H9 (cell line): Measurements from ENCODE around the gene CPLX1. TPM values are rescaled to one million over a fixed set of nuclear protein-coding genes. Genes with fewer than 3 reads are reported as not detected.

Experiments
- DNase-seq: peaks from one replicate; pipeline ENCODE4 v3.0.0-alpha.2; 2017
- H2AFZ ChIP-seq: one replicate; pipeline ENCODE4 v1.6.1; 2013; ENCODE audit warnings: mild to moderate bottlenecking, low read length, control low read depth, moderate library complexity
- H2AK5ac ChIP-seq: 2 replicates; pipeline ENCODE4 v1.6.1; 2013; ENCODE audit warnings: low read length, control low read depth, mixed read lengths; ENCODE audit not compliant: insufficient read length
- H2BK120ac ChIP-seq: one replicate; pipeline ENCODE4 v1.6.1; 2013; ENCODE audit warnings: low read depth, mild to moderate bottlenecking, low read length, control low read depth, inconsistent platforms; ENCODE audit not compliant: poor library complexity, severe bottlenecking
- H2BK12ac ChIP-seq: 2 replicates; pipeline ENCODE4 v1.6.1; 2013; ENCODE audit warnings: low read length, control low read depth, mixed read lengths, low read depth; ENCODE audit not compliant: insufficient read length
- H2BK15ac ChIP-seq: 2 replicates; pipeline ENCODE4 v1.6.1; 2013; ENCODE audit warnings: low read depth, low read length, control low read depth
- H2BK20ac ChIP-seq: one replicate; pipeline ENCODE4 v1.6.1; 2013; ENCODE audit warnings: low read depth, mild to moderate bottlenecking, low read length, control low read depth, inconsistent platforms; ENCODE audit not compliant: poor library complexity, severe bottlenecking
- H2BK5ac ChIP-seq: 2 replicates; pipeline ENCODE4 v1.6.1; 2013; ENCODE audit warnings: low read length, control low read depth, mixed read lengths; ENCODE audit not compliant: insufficient read length
- H3K14ac ChIP-seq: 2 replicates; pipeline ENCODE4 v1.6.1; 2013; ENCODE audit warnings: low read length, control low read depth; ENCODE audit not compliant: insufficient read depth
- H3K18ac ChIP-seq: 2 replicates; pipeline ENCODE4 v1.6.1; 2013; ENCODE audit warnings: low read depth, mild to moderate bottlenecking, mixed read lengths, low read length, control low read depth; ENCODE audit not compliant: insufficient read length
- H3K23ac ChIP-seq: 2 replicates; pipeline ENCODE4 v1.6.1; 2013; ENCODE audit warnings: low read length, control low read depth, mixed read lengths, low read depth; ENCODE audit not compliant: insufficient read length
- H3K23me2 ChIP-seq: 2 replicates; pipeline ENCODE4 v1.6.1; 2013; ENCODE audit warnings: low read depth, mild to moderate bottlenecking, mixed read lengths, low read length, control low read depth; ENCODE audit not compliant: insufficient read length, poor library complexity, severe bottlenecking
- H3K27ac ChIP-seq: 2 replicates; pipeline ENCODE4 v1.5.1; 2013; ENCODE audit warnings: low read length, control low read depth, mixed read lengths, low read depth; ENCODE audit not compliant: insufficient read length
- H3K27me3 ChIP-seq: 2 replicates; pipeline ENCODE4 v1.6.1; 2013; ENCODE audit warnings: low read length, control low read depth, inconsistent platforms; ENCODE audit not compliant: insufficient read depth
- H3K4ac ChIP-seq: 2 replicates; pipeline ENCODE4 v1.6.1; 2013; ENCODE audit warnings: low read depth, mild to moderate bottlenecking, control low read depth, inconsistent platforms, low read length, moderate library complexity
- H3K4me1 ChIP-seq: 2 replicates; pipeline ENCODE4 v1.6.1; 2013; ENCODE audit warnings: low read length, control low read depth, inconsistent platforms; ENCODE audit not compliant: insufficient read depth
- H3K4me2 ChIP-seq: 2 replicates; pipeline ENCODE4 v1.6.1; 2013; ENCODE audit warnings: low read length, control low read depth, mixed read lengths; ENCODE audit not compliant: insufficient read length, insufficient read depth
- H3K56ac ChIP-seq: 2 replicates; pipeline ENCODE4 v1.6.1; 2013; ENCODE audit warnings: low read depth, mild to moderate bottlenecking, mixed read lengths, low read length, control low read depth; ENCODE audit not compliant: insufficient read length
- H3K79me1 ChIP-seq: 2 replicates; pipeline ENCODE4 v1.6.1; 2013; ENCODE audit warnings: low read depth, mild to moderate bottlenecking, moderate library complexity, low read length, control low read depth, inconsistent platforms; ENCODE audit not compliant: insufficient read depth, poor library complexity, severe bottlenecking
- H3K79me2 ChIP-seq: 2 replicates; pipeline ENCODE4 v1.6.1; 2013; ENCODE audit warnings: low read length, control low read depth, inconsistent platforms; ENCODE audit not compliant: insufficient read depth
- H3K9ac ChIP-seq: 2 replicates; pipeline ENCODE4 v1.6.1; 2013; ENCODE audit warnings: low read length, control low read depth, mixed read lengths; ENCODE audit not compliant: insufficient read length; ENCODE audit errors: extremely low read depth
- H3K9me3 ChIP-seq: one replicate; pipeline ENCODE4 v1.6.1; 2013; ENCODE audit warnings: low read depth, low read length, inconsistent platforms; ENCODE audit not compliant: control insufficient read depth
- H3T11ph ChIP-seq: one replicate; pipeline ENCODE4 v1.6.1; 2013; ENCODE audit warnings: mild to moderate bottlenecking, low read length, control low read depth, inconsistent platforms
- H4K20me1 ChIP-seq: one replicate; pipeline ENCODE4 v1.6.1; 2013; ENCODE audit not compliant: control insufficient read depth, insufficient read length, insufficient read depth
- H4K5ac ChIP-seq: 2 replicates; pipeline ENCODE4 v1.6.1; 2013; ENCODE audit warnings: low read depth, mild to moderate bottlenecking, mixed read lengths, low read length, control low read depth; ENCODE audit not compliant: insufficient read length
- H4K8ac ChIP-seq: replicated peaks from 2 replicates; pipeline ENCODE4 v1.6.1; 2013; ENCODE audit warnings: low read length, control low read depth, mixed read lengths, low read depth; ENCODE audit not compliant: insufficient read length
- H4K91ac ChIP-seq: 2 replicates; pipeline ENCODE4 v1.6.1; 2013; ENCODE audit warnings: low read depth, mild to moderate bottlenecking, moderate library complexity, mixed read lengths, low read length, control low read depth; ENCODE audit not compliant: insufficient read length
- H3K27ac Mint-ChIP-seq, 3 experiments: 2 replicates in 2 of 3; 3 replicates in 1 of 3; pipeline ENCODE4 v1.8.0; 2020 to 2021; ENCODE audit warnings: mixed read lengths in 3 of 3, mild to moderate bottlenecking in 1 of 3, moderate library complexity in 1 of 3
- H3K27me3 Mint-ChIP-seq: 2 replicates; pipeline ENCODE4 v1.8.0; 2021; ENCODE audit warnings: low read depth, mild to moderate bottlenecking, moderate library complexity, mixed read lengths
- H3K36me3 Mint-ChIP-seq, 3 experiments: 2 replicates in 2 of 3; 3 replicates in 1 of 3; pipeline ENCODE4 v1.8.0; 2020 to 2021; ENCODE audit warnings: low read depth in 3 of 3, mixed read lengths in 3 of 3; ENCODE audit not compliant: insufficient read depth in 1 of 3
- H3K4me1 Mint-ChIP-seq, 2 experiments: 2 replicates each; pipeline ENCODE4 v1.8.0; 2020; ENCODE audit warnings: mixed read lengths in 2 of 2
- H3K4me3 Mint-ChIP-seq, 2 experiments: 2 replicates in 1 of 2; 3 replicates in 1 of 2; pipeline ENCODE4 v1.8.0; 2020 to 2021; ENCODE audit warnings: mild to moderate bottlenecking in 2 of 2, mixed read lengths in 2 of 2, moderate library complexity in 1 of 2
- H3K9me3 Mint-ChIP-seq, 2 experiments: 2 replicates in 1 of 2; 3 replicates in 1 of 2; pipeline ENCODE4 v1.8.0; 2020; ENCODE audit warnings: mild to moderate bottlenecking in 2 of 2, mixed read lengths in 2 of 2, moderate library complexity in 1 of 2
- WGBS: extraction: QIAGEN DNeasy Blood & Tissue Kit; methylation state at CpG from one replicate; pipeline ENCODE4 v1.1.7; 2013; ENCODE audit warnings: missing lambda C conversion rate, low lambda C conversion rate, mixed read lengths; ENCODE audit not compliant: insufficient read length; ENCODE audit errors: extremely low coverage; 5-methylcytosine and 5-hydroxymethylcytosine counted together
- total RNA-seq: library from RNA; stranded (reverse); gene quantifications from 2 replicates; pipeline ENCODE4 v1.2.1, GENCODE V29; 2021
- TF ChIP-seq, protein P1 (sequence below): fragments of 200-600 bp; sonication (generic); conservative IDR thresholded peaks from 3 replicates; pipeline ENCODE4 v1.8.0; 2021; ENCODE audit warnings: antibody characterized with exemption, mild to moderate bottlenecking

CPLX1 gene
- total RNA-seq, 1 experiment from 2014 or later, result 0.90 TPM

DNA sequence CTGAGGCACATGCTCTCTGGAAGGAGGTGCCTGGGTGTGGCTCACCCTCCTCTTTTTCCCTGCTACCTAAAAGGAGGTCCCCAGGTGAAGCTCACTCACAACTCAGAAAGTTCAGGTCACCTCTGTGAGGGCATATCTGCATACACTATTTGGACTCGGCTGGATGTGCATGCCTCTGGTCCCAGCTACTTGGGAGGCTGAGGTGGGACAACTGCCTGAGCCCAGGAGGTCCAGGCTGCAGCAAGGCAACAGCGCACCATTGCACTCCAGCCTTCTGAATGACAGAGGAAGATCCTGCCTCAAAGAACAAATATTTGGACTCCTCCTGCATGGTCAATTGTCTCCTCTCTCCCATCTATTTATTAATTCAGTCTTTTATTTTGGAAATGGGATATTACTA lies 46.4 kb downstream of the CPLX1 start:
- Mint-ChIP-seq H3K4me3 (peak overlapping the region; percentile 83 to 88), H3K27me3 (peaks cover 21% of the 10 kb centered on the region), H3K4me1 (peaks cover 19 to 28% of the 10 kb centered on the region in 2 experiments), H3K9me3 (0 out of 5 replicates have a peak, but pooled peaks cover 0 to 3% of the 10 kb centered on the region in 2 experiments), H3K36me3 (peaks cover 52 to 59% (median 54%) of the 10 kb centered on the region in 3 experiments), H3K27ac (no peak overlapping the region; a peak in 1 of 7 replicates)
- Histone ChIP-seq H4K20me1 (no peaks in the 10 kb centered on the region), H4K91ac (no peak overlapping the region), H4K5ac (no peak overlapping the region), H3K23me2 (peaks cover 11% of the 10 kb centered on the region), H3K9ac (no peak overlapping the region), H2BK12ac (no peak overlapping the region), H3T11ph (no peak overlapping the region), H3K27me3 (peaks cover 6% of the 10 kb centered on the region; the same call in 1 of the 2 replicates), H2BK120ac (no peak overlapping the region), H3K79me2 (peaks cover 12% of the 10 kb centered on the region; the same call in 1 of the 2 replicates), H3K9me3 (no peaks in the 10 kb centered on the region), H3K14ac (no peak overlapping the region), H3K56ac (no peak overlapping the region), H2AK5ac (no peak overlapping the region), H2BK5ac (no peak overlapping the region), H2BK20ac (no peak overlapping the region), H3K23ac (no peak overlapping the region), H3K4me2 (no peak overlapping the region), H3K4me1 (0 out of 2 replicates have a peak, but pooled peaks cover 4% of the 10 kb centered on the region), H3K27ac (no peak overlapping the region), H3K79me1 (peaks cover 12% of the 10 kb centered on the region), H3K18ac (no peak overlapping the region), H2AFZ (no peak overlapping the region), H3K4ac (no peak overlapping the region), H4K8ac (no peak overlapping the region), H2BK15ac (no peak overlapping the region)
- DNase-seq, result no peak
- WGBS, result no CpG with 5 or more reads among the region's 2 CpGs
- TF ChIP-seq, protein P1, sequence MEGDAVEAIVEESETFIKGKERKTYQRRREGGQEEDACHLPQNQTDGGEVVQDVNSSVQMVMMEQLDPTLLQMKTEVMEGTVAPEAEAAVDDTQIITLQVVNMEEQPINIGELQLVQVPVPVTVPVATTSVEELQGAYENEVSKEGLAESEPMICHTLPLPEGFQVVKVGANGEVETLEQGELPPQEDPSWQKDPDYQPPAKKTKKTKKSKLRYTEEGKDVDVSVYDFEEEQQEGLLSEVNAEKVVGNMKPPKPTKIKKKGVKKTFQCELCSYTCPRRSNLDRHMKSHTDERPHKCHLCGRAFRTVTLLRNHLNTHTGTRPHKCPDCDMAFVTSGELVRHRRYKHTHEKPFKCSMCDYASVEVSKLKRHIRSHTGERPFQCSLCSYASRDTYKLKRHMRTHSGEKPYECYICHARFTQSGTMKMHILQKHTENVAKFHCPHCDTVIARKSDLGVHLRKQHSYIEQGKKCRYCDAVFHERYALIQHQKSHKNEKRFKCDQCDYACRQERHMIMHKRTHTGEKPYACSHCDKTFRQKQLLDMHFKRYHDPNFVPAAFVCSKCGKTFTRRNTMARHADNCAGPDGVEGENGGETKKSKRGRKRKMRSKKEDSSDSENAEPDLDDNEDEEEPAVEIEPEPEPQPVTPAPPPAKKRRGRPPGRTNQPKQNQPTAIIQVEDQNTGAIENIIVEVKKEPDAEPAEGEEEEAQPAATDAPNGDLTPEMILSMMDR, result no peak
